ENCODE results near the gene PDXDC1. TPM values are rescaled to one million over a fixed set of nuclear protein-coding genes. Genes with fewer than 3 reads are reported as not detected.
"Not testable (repeated sequence)": the region's sequence is repeated elsewhere in the genome, so short reads cannot be mapped to it uniquely, and the experiment has no call there.

Gene PDXDC1
- total RNA-seq, 2 experiments from 2014 or later = 52.6 to 53.9 TPM

GRCh38 chr16:15143601-15144091 lies 168.8 kb downstream of the PDXDC1 start:
- H3K4me1 Mint-ChIP-seq (ENCODE audit: low read depth); H3K36me3 Mint-ChIP-seq (ENCODE audit: low read depth); H3K27ac Mint-ChIP-seq; DNase-seq; H3K9me3 Mint-ChIP-seq; CTCF ChIA-PET; H3K27me3 Mint-ChIP-seq (ENCODE audit: low read depth); H3K4me3 Mint-ChIP-seq; intact Hi-C loops (cut with micrococcal nuclease): not testable (repeated sequence)

GRCh38 chr16:15144092-15144631 lies 169.3 kb downstream of the PDXDC1 start:
- H3K27me3 Mint-ChIP-seq (ENCODE audit: low read depth); CTCF ChIA-PET; intact Hi-C loops (cut with micrococcal nuclease); H3K9me3 Mint-ChIP-seq; H3K4me1 Mint-ChIP-seq (ENCODE audit: low read depth); H3K27ac Mint-ChIP-seq; H3K4me3 Mint-ChIP-seq; H3K36me3 Mint-ChIP-seq (ENCODE audit: low read depth); DNase-seq: not testable (repeated sequence)

GRCh38 chr16:15144781-15145417 lies 170.1 kb downstream of the PDXDC1 start:
- intact Hi-C loops (cut with micrococcal nuclease); H3K27me3 Mint-ChIP-seq (ENCODE audit: low read depth); H3K27ac Mint-ChIP-seq; H3K4me1 Mint-ChIP-seq (ENCODE audit: low read depth); H3K4me3 Mint-ChIP-seq; CTCF ChIA-PET; H3K9me3 Mint-ChIP-seq; H3K36me3 Mint-ChIP-seq (ENCODE audit: low read depth); DNase-seq: not testable (repeated sequence)

- DNase-seq; intact Hi-C loops (cut with micrococcal nuclease); H3K27me3 Mint-ChIP-seq (ENCODE audit: low read depth); H3K4me1 Mint-ChIP-seq (ENCODE audit: low read depth); CTCF ChIA-PET; H3K27ac Mint-ChIP-seq; H3K36me3 Mint-ChIP-seq (ENCODE audit: low read depth); H3K9me3 Mint-ChIP-seq; H3K4me3 Mint-ChIP-seq: not testable (repeated sequence)
These were observed 170.8 kb downstream of the PDXDC1 start for GRCh38 chr16:15145418-15146263.

GRCh38 chr16:15146264-15146662 lies 171.4 kb downstream of the PDXDC1 start:
- H3K9me3 Mint-ChIP-seq; CTCF ChIA-PET; H3K27ac Mint-ChIP-seq; DNase-seq; H3K36me3 Mint-ChIP-seq (ENCODE audit: low read depth); H3K4me1 Mint-ChIP-seq (ENCODE audit: low read depth); H3K4me3 Mint-ChIP-seq; H3K27me3 Mint-ChIP-seq (ENCODE audit: low read depth); intact Hi-C loops (cut with micrococcal nuclease): not testable (repeated sequence)

GRCh38 chr16:15148831-15149230 lies 174.0 kb downstream of the PDXDC1 start:
- H3K27me3 Mint-ChIP-seq (ENCODE audit: low read depth); CTCF ChIA-PET; H3K27ac Mint-ChIP-seq; H3K4me3 Mint-ChIP-seq; DNase-seq; intact Hi-C loops (cut with micrococcal nuclease); H3K36me3 Mint-ChIP-seq (ENCODE audit: low read depth); H3K9me3 Mint-ChIP-seq; H3K4me1 Mint-ChIP-seq (ENCODE audit: low read depth): not testable (repeated sequence)

- CTCF ChIA-PET; H3K9me3 Mint-ChIP-seq; H3K27ac Mint-ChIP-seq; H3K36me3 Mint-ChIP-seq (ENCODE audit: low read depth); intact Hi-C loops (cut with micrococcal nuclease); DNase-seq; H3K27me3 Mint-ChIP-seq (ENCODE audit: low read depth); H3K4me1 Mint-ChIP-seq (ENCODE audit: low read depth); H3K4me3 Mint-ChIP-seq: not testable (repeated sequence)
These were observed 174.4 kb downstream of the PDXDC1 start for GRCh38 chr16:15149260-15149659.

GRCh38 chr16:15154005-15154404 lies 179.2 kb downstream of the PDXDC1 start:
- CTCF ChIA-PET; H3K27me3 Mint-ChIP-seq (ENCODE audit: low read depth); intact Hi-C loops (cut with micrococcal nuclease); DNase-seq; H3K36me3 Mint-ChIP-seq (ENCODE audit: low read depth); H3K27ac Mint-ChIP-seq; H3K4me1 Mint-ChIP-seq (ENCODE audit: low read depth); H3K9me3 Mint-ChIP-seq: not testable (repeated sequence)
- peak overlapping the region; percentile 65 for H3K4me3 Mint-ChIP-seq

- H3K27me3 Mint-ChIP-seq (ENCODE audit: low read depth); intact Hi-C loops (cut with micrococcal nuclease); H3K9me3 Mint-ChIP-seq; CTCF ChIA-PET; H3K4me1 Mint-ChIP-seq (ENCODE audit: low read depth); H3K27ac Mint-ChIP-seq; H3K36me3 Mint-ChIP-seq (ENCODE audit: low read depth): not testable (repeated sequence)
- peak; percentile 79 for DNase-seq
- H3K4me3 Mint-ChIP-seq = peak overlapping the region; percentile 62
These were observed 180.1 kb downstream of the PDXDC1 start for GRCh38 chr16:15154650-15155562.

GRCh38 chr16:15157644-15158043 lies 182.8 kb downstream of the PDXDC1 start:
- H3K27ac Mint-ChIP-seq; H3K4me3 Mint-ChIP-seq; DNase-seq; CTCF ChIA-PET; H3K36me3 Mint-ChIP-seq (ENCODE audit: low read depth); H3K9me3 Mint-ChIP-seq; H3K4me1 Mint-ChIP-seq (ENCODE audit: low read depth); intact Hi-C loops (cut with micrococcal nuclease); H3K27me3 Mint-ChIP-seq (ENCODE audit: low read depth): not testable (repeated sequence)

- CTCF ChIA-PET; H3K27ac Mint-ChIP-seq; H3K36me3 Mint-ChIP-seq (ENCODE audit: low read depth); H3K4me1 Mint-ChIP-seq (ENCODE audit: low read depth); H3K4me3 Mint-ChIP-seq; H3K27me3 Mint-ChIP-seq (ENCODE audit: low read depth); H3K9me3 Mint-ChIP-seq; DNase-seq; intact Hi-C loops (cut with micrococcal nuclease): not testable (repeated sequence)
These were observed 184.8 kb downstream of the PDXDC1 start for GRCh38 chr16:15159671-15160070.

GRCh38 chr16:15160571-15160970 lies 185.7 kb downstream of the PDXDC1 start:
- CTCF ChIA-PET = not testable (repeated sequence)

More at GRCh38 chr16:15160571-15160970, 185.7 kb downstream of the PDXDC1 start:
- H3K9me3 Mint-ChIP-seq; H3K4me1 Mint-ChIP-seq (ENCODE audit: low read depth); H3K4me3 Mint-ChIP-seq; DNase-seq; intact Hi-C loops (cut with micrococcal nuclease); H3K27ac Mint-ChIP-seq; H3K27me3 Mint-ChIP-seq (ENCODE audit: low read depth); H3K36me3 Mint-ChIP-seq (ENCODE audit: low read depth): not testable (repeated sequence)

All from activated naive CD4-positive, alpha-beta T cell treated with anti-CD3 and anti-CD28 coated beads for 36 hours (primary cell).